Daoy (cell line): ENCODE data around the gene CERS6. TPM values are rescaled to one million over a fixed set of nuclear protein-coding genes. Genes with fewer than 3 reads are reported as not detected.

Experiments used
- DNase-seq: peaks from one replicate; pipeline ENCODE4 v3.0.0-alpha.2; 2015; ENCODE audit warnings: low read depth
- total RNA-seq: library from RNA; depleted of rRNA; stranded (reverse); fragments of >200 nt; shearing (Covaris generic); gene quantifications from 2 replicates; pipeline ENCODE4 v1.2.3, GENCODE V29; 2014; rRNA removed

Gene CERS6
- total RNA-seq, 1 experiment from 2014 or later = 16.4 TPM

DNA sequence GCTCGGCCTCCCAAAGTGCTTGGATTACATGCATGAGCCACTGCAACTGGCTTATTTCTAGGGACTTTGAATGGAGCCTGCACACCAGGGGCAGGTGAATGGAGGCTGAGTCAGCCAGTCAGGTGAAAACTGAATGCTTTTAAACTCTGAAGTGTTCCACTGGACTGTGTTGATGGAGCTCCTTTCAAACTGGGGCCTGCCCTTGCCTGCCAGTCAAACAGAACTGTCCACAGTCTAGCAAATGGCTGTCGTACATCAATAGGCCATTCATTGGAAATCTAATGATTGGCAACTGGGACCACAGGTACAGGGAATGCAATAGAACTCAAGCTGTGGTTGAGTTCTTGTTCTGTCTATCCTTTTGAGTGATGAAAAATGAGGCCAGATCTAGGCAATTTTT is 345.4 kb downstream of the CERS6 start:
- no peak for DNase-seq

DNA sequence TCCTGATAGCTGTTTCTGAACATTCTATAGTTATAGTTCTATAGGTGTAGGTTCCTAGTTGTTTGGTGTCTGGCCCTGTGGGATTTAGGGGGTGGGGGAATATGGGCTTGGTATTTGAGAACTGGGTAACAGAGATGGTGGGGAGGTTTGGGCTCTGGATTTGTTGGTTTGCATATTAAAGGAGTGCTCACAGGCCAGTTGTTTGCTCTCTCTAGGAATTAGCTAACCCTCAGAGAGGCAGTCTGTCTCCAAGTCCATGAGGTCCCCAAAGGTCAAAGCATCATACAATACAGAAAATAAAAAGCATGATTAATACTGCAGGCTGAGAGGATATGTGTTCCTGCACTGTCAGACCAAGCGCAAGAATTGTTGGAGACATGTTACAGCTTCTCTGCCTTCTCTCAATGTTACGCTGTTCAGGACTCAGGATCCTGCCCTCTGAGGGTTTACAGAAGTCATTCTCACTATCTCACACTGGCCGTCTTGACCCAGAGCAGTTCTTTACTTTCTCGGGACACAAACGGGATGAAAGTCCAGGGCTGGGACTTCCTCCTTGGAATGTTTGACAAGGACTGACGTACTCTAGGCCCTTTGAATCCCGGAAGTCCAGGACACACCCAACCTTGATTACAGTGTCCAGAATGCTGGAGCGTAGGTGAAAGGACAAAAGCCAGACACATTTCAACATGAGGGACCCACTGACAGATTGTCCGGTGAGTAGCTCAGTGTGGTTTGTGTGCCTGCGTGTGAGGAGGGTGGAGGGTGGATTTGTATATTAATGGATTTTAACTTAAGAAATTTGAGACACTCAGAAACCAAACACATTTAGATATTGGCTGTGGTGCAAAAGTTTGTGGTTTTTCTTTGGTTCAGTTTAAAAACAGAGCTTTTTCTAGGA is 346.1 kb downstream of the CERS6 start, which contains the start of gene NOSTRIN:
Gene NOSTRIN, plus strand, starts transcription at position 677 of the 898 bp plus-strand sequence. Its CDS starts 10 bp downstream, at position 687.
- DNase-seq = peak; percentile 16

DNA sequence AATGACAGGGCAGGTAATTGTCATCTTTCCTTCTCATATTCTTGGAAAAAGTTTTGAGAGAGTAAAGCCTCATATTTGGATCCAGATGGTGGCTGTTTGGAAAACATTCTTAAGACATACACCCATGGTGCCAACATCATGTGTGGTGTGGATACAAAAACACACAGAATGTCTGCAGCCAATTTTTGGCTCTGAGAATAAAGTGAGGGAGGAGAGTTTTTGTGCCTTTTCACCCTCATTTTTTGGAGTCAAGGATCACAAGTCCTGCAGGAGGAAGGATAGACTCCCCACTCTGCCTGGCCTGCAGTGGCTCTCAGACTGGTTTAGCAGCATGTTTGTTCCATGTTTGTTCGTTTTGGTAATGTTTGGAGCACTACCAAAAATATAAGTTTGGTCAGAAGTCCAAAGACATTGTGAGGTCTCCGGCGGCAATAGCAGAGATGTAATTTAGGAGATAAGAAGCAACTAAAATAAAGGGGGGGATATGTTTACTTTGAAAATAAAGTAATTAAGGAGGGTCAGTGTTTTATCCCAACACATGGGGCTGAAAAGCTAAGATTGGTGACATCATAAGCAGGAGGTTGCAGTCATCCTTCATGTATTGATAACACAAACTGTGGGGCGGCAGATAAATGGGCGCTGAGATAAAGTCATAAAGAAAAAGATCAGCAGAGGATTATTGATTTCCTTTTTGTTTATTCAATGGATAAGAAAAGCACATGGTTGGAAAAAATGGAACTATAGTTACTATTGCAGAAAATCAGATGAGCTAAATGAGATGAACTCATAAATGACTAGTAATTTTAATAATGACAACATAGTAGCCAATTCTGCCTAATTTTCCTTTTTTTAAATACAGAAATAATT is 347.0 kb downstream of the CERS6 start:
- DNase-seq = no peak

DNA sequence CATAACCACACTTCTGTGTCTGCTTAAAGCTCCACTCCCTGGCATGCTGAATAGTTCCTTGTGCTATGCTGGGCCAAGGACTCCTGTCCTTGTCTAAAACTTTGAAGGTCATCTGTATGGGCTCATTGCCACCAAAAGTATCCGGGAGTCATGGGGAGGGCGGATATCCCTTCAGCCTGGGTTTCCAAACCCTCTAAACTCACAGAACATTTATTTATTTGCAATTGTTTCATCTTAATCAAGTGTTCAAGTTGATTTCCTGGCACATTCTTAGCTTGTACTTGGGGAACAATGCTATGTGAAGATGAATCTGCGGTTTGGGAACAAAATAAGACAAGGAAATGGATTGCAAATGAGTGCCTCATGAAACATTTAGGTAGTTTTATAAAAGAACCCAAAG is 348.1 kb downstream of the CERS6 start:
- no peak for DNase-seq

DNA sequence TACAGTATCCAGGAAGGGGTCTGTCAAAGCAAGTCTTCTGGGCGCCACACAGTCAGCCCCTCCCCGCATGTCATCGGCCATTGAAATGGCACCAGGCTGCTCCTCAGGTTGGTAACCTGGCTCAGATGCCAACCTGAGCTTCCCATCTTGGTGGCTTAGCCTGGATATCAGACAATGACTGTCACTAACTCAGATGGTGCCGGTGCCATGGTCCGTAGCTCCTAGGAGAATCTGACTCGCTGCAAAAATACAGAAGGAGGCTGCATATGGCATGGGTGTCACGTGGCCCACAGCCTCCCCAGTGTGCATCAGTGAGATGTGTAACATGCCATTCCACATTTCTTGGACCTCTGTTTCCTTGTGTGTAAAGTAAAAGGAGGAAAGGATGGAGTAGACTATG is 349.5 kb downstream of the CERS6 start:
- DNase-seq = no peak

DNA sequence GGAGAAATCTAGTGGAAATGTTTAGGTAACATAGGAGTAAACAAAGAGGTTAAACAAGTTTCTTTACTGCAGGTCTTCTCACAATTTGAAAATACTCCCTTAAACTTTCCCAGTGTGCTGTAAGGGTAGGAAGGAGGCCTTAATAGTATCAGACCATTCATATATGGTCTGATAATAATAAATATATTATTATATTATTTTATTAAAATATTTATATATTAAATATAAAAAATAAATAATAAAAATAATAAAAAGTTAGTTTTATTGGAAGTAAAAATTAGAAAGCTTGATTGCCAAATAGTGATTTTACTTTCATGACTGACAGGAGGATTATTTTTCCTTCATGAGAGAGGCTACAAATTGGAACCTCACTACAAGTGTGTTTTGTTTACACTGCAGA is 353.5 kb downstream of the CERS6 start:
- DNase-seq = no peak

DNA sequence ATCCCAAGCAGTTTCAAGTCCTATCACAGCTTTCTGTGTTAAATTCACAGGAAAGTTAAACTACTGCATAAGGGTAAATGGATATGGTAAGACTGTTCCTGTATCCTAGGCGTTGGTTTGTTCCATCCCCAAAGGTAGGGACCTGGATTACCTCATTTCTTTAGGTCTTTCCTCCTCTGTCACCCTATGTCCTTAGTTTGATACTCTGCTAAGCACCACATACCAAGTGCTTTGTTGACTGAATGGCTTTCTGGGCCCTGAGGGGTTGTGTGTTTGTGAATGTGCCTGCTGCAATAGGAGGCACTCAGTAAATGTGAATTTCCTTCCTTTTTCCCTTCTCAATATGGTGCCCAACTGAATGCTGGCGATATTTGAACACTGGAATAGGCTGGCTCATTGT is 354.2 kb downstream of the CERS6 start:
- DNase-seq = no peak

DNA sequence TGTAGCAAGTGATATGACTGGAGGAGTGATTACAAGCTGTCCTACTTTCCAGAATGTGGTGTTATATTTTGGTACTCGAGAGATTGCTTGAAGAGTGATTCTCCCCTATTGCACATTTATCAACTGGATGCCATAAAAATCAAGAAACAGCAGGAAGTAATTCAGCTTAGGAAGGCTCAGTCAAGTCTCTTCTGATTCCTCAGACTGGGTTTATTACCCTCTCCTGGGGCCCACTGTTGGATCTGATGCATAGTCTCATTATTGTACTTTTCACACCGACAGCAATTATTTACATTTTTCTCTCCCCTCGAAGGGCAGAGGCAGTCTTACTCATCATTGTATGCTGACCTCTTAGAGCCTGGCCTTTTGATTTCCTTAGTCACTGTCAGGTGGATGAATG is 355.6 kb downstream of the CERS6 start:
- DNase-seq = no peak

DNA sequence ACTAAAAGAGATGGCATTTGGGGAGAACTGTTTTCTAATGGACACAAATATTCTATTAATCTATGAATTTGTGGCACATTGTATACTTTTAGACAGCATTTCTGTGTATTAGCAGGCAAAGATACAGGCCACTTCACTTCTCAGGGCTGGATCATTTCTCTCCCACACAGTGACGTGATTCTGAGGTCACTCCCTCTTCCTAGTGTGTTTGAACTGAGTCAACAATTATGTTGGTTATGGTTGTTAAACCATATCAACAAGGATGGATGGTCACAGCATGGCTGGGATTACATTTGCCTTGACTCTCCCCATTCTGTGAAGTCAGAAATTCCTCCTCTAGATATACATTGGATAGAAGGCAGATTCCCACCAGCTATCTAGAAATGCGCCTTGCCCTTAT is 358.0 kb downstream of the CERS6 start:
- DNase-seq = peak; percentile 32

DNA sequence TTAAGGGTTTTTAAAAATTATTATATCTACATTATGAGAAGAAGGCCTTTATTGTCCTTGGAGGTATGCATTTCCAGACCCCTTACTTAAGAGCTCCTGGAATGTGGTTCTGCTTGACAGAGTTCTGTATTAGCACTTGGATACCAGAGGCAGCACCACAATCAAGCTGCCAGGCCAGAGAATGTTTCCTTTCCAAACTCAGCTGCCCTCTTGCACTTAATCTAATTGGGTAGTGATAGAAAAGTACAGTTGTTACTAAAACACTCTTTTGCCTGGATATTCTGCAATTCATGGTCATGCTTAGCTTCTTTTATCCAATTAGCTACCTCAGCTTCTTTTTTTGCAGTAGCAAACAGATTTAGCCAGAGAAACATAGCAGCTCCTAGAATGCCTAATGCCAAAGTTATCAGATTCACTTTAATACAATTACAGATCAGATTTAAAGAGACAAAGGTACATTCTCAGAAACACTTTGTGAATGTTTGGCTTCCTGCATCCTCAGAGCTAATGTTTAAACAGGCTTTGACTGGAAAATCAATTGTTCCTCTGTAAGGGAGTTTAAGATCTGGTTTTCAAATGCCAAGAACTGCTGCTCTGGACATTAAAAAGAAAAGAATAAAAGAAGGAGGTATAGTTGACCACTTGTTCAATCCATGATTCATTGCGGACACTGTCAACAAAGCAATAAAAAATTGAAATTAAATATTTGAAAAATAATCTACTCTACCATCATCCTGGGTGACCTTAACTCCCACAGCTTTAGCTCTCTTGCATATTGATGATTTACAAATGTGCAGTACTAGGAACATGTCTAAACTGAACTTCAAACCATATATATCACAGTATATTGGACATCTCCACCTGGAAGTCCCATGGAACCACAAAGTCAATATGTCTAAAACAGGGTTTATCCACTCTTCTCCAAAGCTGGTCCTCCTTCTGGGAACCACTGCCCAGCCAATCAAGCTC is 359.2 kb downstream of the CERS6 start:
- DNase-seq = no peak

DNA sequence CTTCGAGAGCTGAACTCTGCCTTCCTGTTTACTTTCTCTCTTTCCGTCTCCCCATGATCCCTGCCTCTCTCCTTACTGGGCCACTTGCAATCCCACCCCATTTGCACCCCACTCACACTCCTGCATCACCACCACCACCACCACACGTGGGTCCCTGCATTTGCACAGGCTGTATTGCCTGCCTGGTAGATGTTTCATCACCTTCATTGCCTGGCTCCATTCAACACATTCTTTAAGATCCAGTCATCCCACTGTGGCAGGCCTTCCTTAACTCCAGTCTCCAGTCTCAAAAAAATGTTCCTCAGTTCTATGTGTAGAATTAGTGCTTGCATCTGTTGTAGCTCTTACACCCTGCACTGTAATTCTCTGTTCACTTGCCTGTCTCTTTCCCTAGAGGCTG is 360.3 kb downstream of the CERS6 start:
- DNase-seq = peak; percentile 41

DNA sequence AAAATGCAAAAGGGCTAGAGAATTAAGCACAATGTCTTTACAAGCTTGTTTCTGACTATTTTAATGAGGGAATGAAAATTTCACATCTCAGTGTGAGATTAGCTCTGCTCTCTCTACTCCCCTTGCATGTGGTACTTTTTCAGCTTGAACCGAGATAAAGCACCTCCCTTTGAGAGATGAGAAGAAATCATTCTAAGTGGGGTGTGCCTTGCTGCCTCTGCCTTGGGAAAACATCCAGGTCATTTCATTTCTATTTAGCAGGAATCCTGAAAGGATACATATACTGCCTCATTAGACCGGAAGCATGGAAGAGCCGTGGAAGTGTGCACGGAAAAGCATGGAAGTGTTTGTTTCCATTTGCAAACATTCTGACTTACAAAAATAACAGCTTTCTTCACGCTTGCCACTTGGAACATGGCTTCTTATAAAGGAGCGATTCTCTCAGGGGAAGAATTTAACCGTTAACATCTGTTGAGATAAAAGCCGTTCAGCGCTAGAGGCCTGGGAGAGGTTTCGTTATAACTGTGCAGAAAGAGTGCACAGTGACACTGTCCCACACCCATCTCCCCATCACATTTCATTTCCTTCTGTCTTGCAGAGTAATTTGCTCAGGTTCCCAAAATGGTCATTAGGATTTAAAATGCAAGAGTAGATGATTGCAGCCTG is 363.1 kb downstream of the CERS6 start:
- no peak for DNase-seq

DNA sequence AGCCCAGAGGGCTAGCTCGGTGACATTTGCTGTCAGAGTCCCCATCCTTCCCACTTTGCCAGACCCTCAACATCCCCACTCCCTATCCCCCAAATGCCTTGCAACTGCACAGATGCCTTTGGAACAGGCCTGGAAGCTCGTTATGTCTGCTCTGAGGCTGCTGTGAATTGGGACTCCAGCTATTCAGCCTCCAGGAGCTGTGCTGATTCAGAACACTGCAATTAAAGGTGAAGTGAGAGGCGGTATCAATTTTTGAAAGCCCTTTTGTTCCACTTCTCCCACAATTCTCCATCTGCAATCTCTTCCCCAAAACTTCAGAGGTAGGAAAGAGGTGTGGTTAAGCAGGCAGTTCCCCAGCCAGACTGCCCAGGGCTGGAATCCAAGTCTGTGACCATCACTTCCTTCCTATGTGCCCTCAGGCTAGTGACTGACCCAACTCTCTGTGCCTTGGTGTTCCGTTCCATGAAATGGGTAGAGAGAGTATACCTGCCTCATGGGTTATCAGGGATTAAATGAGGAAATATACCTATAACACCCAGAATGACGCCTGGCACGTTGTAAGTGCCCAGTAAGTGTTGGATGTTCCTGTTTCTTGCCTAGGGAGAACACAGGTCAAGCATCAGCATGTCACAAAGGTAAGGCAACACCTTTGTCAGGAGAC is 363.9 kb downstream of the CERS6 start:
- DNase-seq = no peak

DNA sequence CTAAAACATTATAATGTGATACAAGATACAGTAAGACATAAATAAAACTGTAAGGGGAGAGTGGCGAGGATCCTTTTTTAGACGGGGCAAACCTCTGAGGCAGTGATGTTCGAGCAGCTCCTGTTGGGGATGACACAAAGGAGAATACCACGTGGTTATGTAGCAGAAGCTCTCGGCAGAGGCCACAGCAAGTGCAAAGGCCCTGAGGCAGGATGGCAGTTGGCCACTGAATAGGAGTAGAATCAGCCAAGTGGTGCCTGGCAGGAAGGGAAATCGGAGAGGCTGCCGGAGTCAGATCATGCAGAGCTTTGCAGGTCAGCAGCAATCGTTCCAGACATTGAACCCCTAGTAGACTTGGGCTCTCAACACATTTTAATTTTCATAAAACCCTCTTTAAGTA is 365.5 kb downstream of the CERS6 start:
- no peak for DNase-seq

DNA sequence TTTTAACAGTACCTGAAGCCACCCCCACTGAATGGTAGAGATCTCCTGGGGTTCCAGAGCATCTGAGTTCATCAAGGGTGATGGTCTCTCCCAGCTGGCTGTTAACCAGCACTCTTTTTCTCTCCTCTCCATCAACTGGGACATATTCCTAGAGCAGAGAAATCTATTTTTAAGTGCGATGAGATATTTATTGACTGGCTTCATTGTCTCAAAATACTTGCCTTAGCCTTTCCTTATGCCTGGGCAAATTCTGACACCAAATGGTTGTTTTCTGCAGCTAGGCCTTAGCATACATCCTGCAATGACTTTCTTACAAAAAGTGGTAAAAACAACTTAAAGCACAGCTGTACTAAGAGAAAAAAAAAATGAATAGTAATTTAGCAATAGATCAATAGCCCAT is 365.9 kb downstream of the CERS6 start:
- no peak for DNase-seq

Other genes starting within 250 kb of the CERS6 start
- gene STK39, start 208.7 kb upstream of the CERS6 start, total RNA-seq = 22.5 and 27.3 TPM in 2 replicates